ENCODE measurements around the gene TLR9.

- TF ChIP-seq, protein P1, sequence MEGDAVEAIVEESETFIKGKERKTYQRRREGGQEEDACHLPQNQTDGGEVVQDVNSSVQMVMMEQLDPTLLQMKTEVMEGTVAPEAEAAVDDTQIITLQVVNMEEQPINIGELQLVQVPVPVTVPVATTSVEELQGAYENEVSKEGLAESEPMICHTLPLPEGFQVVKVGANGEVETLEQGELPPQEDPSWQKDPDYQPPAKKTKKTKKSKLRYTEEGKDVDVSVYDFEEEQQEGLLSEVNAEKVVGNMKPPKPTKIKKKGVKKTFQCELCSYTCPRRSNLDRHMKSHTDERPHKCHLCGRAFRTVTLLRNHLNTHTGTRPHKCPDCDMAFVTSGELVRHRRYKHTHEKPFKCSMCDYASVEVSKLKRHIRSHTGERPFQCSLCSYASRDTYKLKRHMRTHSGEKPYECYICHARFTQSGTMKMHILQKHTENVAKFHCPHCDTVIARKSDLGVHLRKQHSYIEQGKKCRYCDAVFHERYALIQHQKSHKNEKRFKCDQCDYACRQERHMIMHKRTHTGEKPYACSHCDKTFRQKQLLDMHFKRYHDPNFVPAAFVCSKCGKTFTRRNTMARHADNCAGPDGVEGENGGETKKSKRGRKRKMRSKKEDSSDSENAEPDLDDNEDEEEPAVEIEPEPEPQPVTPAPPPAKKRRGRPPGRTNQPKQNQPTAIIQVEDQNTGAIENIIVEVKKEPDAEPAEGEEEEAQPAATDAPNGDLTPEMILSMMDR (IDR thresholded peaks at IDR 0.05), result no peak
- no peak; the same call in 1 of the 2 replicates for TF ChIP-seq POLR2AphosphoS5 (IDR thresholded peaks at IDR 0.05; ENCODE audit: low read depth, low read length)
- TF ChIP-seq, protein P2, sequence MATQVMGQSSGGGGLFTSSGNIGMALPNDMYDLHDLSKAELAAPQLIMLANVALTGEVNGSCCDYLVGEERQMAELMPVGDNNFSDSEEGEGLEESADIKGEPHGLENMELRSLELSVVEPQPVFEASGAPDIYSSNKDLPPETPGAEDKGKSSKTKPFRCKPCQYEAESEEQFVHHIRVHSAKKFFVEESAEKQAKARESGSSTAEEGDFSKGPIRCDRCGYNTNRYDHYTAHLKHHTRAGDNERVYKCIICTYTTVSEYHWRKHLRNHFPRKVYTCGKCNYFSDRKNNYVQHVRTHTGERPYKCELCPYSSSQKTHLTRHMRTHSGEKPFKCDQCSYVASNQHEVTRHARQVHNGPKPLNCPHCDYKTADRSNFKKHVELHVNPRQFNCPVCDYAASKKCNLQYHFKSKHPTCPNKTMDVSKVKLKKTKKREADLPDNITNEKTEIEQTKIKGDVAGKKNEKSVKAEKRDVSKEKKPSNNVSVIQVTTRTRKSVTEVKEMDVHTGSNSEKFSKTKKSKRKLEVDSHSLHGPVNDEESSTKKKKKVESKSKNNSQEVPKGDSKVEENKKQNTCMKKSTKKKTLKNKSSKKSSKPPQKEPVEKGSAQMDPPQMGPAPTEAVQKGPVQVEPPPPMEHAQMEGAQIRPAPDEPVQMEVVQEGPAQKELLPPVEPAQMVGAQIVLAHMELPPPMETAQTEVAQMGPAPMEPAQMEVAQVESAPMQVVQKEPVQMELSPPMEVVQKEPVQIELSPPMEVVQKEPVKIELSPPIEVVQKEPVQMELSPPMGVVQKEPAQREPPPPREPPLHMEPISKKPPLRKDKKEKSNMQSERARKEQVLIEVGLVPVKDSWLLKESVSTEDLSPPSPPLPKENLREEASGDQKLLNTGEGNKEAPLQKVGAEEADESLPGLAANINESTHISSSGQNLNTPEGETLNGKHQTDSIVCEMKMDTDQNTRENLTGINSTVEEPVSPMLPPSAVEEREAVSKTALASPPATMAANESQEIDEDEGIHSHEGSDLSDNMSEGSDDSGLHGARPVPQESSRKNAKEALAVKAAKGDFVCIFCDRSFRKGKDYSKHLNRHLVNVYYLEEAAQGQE (IDR thresholded peaks at IDR 0.05; ENCODE audit: insufficient read depth in 1 of 2, low read depth in 2 of 2, low read length in 1 of 2), result no peak
These were observed 24.2 kb upstream of the TLR9 start for GRCh38 chr3:52249683-52250082.
